BLaER1 (cell line): ENCODE measurements around the gene IL19.

Source experiments
- H3K27ac ChIP-seq: shearing (Covaris generic); formaldehyde crosslinking; 2 replicates; pipeline ENCODE4 v1.8.1; 2022
- H3K27me3 ChIP-seq: shearing (Covaris generic); formaldehyde crosslinking; 2 replicates; pipeline ENCODE4 v1.8.1; 2022
- H3K36me3 ChIP-seq: shearing (Covaris generic); formaldehyde crosslinking; 2 replicates; pipeline ENCODE4 v1.8.1; 2022
- H3K4me1 ChIP-seq: shearing (Covaris generic); formaldehyde crosslinking; 2 replicates; pipeline ENCODE4 v1.8.1; 2022
- H3K4me2 ChIP-seq: shearing (Covaris generic); formaldehyde crosslinking; 2 replicates; pipeline ENCODE4 v1.8.1; 2022
- H3K4me3 ChIP-seq: shearing (Covaris generic); formaldehyde crosslinking; 2 replicates; pipeline ENCODE4 v1.8.1; 2022
- H3K9ac ChIP-seq: shearing (Covaris generic); formaldehyde crosslinking; 2 replicates; pipeline ENCODE4 v1.8.1; 2022
- H3K9me3 ChIP-seq: shearing (Covaris generic); formaldehyde crosslinking; 2 replicates; pipeline ENCODE4 v1.8.1; 2022
- H4K20me1 ChIP-seq: shearing (Covaris generic); formaldehyde crosslinking; 2 replicates; pipeline ENCODE4 v1.8.1; 2022
- Cebpa-rat ChIP-seq: shearing (Covaris generic); IDR thresholded peaks from 2 replicates; pipeline ENCODE4 v1.8.1; 2022

The IL19 gene

GRCh38 chr1:206729050-206729449 is 41.5 kb upstream of the IL19 start:
- Histone ChIP-seq H3K9me3 (no peaks in the 10 kb centered on the region), H3K4me2 (peak overlapping the region; percentile 74), H3K27ac (peak overlapping the region; percentile 73), H3K4me3 (no peak overlapping the region), H4K20me1 (peaks cover 99% of the 10 kb centered on the region), H3K9ac (0 out of 2 replicates have a peak overlapping the region, but pooled peaks have one; percentile 64), H3K27me3 (no peaks in the 10 kb centered on the region), H3K4me1 (peaks cover 88% of the 10 kb centered on the region), H3K36me3 (peaks cover 77% of the 10 kb centered on the region)
- TF ChIP-seq Cebpa-rat, result no peak

DNA sequence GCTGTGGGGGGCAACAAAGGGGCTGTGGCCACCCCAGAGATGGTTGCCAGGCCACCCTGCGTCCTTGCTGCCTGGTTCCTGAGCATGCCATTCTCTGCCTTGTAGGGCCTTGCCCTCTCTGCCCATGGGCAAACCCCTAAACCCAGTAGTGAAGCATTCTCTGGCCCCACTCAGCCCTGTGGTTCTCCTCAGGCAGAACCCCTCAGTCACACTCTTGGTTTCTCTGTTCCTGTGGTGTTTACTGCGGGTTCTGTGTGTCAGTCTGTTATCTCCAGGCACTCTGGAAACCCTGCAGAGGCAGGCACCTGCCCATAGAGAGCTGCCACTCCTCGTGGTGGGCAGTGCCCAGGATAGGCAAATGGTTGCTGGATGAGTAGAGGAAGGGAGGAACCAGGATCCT is 41.1 kb upstream of the IL19 start:
- peak overlapping the region; percentile 73 for H3K27ac ChIP-seq
- H3K27me3 ChIP-seq, result no peaks in the 10 kb centered on the region
- H3K36me3 ChIP-seq, result peaks cover 80% of the 10 kb centered on the region
- no peak overlapping the region for H3K4me2 ChIP-seq
- no peak overlapping the region for H3K4me3 ChIP-seq
- TF ChIP-seq Cebpa-rat, result no peak
- H3K9ac ChIP-seq, result no peak overlapping the region; the same call in 1 of the 2 replicates
- H3K9me3 ChIP-seq, result no peaks in the 10 kb centered on the region
- peaks cover 99% of the 10 kb centered on the region for H4K20me1 ChIP-seq
- peaks cover 88% of the 10 kb centered on the region for H3K4me1 ChIP-seq

DNA sequence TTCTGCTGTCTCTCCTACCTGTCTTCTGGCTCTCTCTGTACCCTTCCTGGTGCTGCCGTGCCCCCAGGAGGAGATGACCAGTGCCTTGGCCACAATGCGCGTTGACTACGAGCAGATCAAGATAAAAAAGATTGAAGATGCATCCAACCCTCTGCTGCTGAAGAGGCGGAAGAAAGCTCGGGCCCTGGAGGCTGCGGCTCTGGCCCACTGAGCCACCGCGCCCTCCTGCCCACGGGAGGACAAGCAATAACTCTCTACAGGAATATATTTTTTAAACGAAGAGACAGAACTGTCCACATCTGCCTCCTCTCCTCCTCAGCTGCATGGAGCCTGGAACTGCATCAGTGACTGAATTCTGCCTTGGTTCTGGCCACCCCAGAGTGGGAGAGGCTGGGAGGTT is 38.1 kb upstream of the IL19 start:
- Histone ChIP-seq H3K27ac (no peak overlapping the region), H3K27me3 (no peaks in the 10 kb centered on the region), H3K4me2 (no peak overlapping the region), H3K4me3 (no peak overlapping the region), H3K36me3 (peaks cover 100% of the 10 kb centered on the region), H3K9ac (no peak overlapping the region), H3K9me3 (no peaks in the 10 kb centered on the region), H3K4me1 (peaks cover 88% of the 10 kb centered on the region), H4K20me1 (peaks cover 99% of the 10 kb centered on the region)
- no peak for TF ChIP-seq Cebpa-rat

- TF ChIP-seq Cebpa-rat, result no peak
- no peaks in the 10 kb centered on the region for H3K27me3 ChIP-seq
- H3K4me3 ChIP-seq, result no peak overlapping the region
- no peaks in the 10 kb centered on the region for H3K9me3 ChIP-seq
- peaks cover 99% of the 10 kb centered on the region for H4K20me1 ChIP-seq
- no peak overlapping the region for H3K9ac ChIP-seq
- peaks cover 100% of the 10 kb centered on the region for H3K36me3 ChIP-seq
- peaks cover 88% of the 10 kb centered on the region for H3K4me1 ChIP-seq
- H3K27ac ChIP-seq, result no peak overlapping the region
- no peak overlapping the region for H3K4me2 ChIP-seq
These were observed 37.6 kb upstream of the IL19 start for GRCh38 chr1:206732992-206733391.

DNA sequence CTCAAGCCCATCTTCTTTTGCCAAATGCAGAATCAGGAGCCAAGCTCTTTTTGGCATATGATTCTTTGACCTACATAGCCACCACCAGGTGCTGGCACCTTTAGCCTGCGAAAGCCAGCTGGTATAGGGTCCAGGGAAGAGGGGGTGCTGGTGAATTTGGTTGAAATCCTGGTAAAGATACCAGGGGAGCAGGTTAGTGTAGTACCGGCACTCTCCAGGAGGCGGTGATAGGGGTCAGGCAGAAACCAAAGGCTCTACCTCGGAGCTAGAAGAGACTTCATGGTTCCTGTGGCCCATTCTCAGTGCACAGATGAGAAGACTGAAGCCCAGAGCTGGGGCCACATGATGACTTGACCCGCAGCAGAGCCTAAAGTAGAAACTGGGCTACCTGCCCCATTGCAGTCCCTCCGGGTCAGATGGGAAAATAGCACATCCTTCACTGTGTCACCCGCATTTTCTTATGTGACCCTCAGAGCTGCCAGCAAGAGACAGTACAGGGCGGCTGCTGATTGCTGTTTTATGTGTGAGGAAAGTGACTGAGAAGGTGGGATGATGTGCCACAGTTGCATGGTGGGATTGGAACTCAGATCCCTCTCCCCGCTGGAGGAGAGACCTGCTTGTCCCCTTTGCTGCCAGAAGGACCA is 36.0 kb upstream of the IL19 start:
- Histone ChIP-seq H3K4me1 (peaks cover 88% of the 10 kb centered on the region), H3K36me3 (peaks cover 98% of the 10 kb centered on the region), H3K27ac (no peak overlapping the region), H4K20me1 (peaks cover 99% of the 10 kb centered on the region), H3K4me3 (no peak overlapping the region), H3K9me3 (no peaks in the 10 kb centered on the region), H3K9ac (no peak overlapping the region), H3K4me2 (peak overlapping the region; percentile 30; the same call in 1 of the 2 replicates), H3K27me3 (no peaks in the 10 kb centered on the region)
- TF ChIP-seq Cebpa-rat, result no peak

GRCh38 chr1:206735553-206736031 is 35.0 kb upstream of the IL19 start:
- H3K27me3 ChIP-seq, result no peaks in the 10 kb centered on the region
- no peak overlapping the region for H3K9ac ChIP-seq
- peak overlapping the region; percentile 30; the same call in 1 of the 2 replicates for H3K4me2 ChIP-seq
- H3K4me1 ChIP-seq, result peaks cover 80% of the 10 kb centered on the region
- H3K4me3 ChIP-seq, result no peak overlapping the region
- no peak for TF ChIP-seq Cebpa-rat
- no peaks in the 10 kb centered on the region for H3K9me3 ChIP-seq
- no peak overlapping the region for H3K27ac ChIP-seq
- peaks cover 91% of the 10 kb centered on the region for H3K36me3 ChIP-seq
- peaks cover 89% of the 10 kb centered on the region for H4K20me1 ChIP-seq

GRCh38 chr1:206736878-206737728 is 33.5 kb upstream of the IL19 start:
- Histone ChIP-seq H4K20me1 (peaks cover 74% of the 10 kb centered on the region), H3K9ac (peak overlapping the region; percentile 7; the same call in 1 of the 2 replicates), H3K4me1 (peaks cover 73% of the 10 kb centered on the region), H3K36me3 (peaks cover 86% of the 10 kb centered on the region), H3K27me3 (no peaks in the 10 kb centered on the region), H3K4me2 (peak overlapping the region; percentile 27; the same call in 1 of the 2 replicates), H3K9me3 (no peaks in the 10 kb centered on the region), H3K4me3 (no peak overlapping the region), H3K27ac (peak overlapping the region; percentile 59)
- TF ChIP-seq Cebpa-rat, result no peak

DNA sequence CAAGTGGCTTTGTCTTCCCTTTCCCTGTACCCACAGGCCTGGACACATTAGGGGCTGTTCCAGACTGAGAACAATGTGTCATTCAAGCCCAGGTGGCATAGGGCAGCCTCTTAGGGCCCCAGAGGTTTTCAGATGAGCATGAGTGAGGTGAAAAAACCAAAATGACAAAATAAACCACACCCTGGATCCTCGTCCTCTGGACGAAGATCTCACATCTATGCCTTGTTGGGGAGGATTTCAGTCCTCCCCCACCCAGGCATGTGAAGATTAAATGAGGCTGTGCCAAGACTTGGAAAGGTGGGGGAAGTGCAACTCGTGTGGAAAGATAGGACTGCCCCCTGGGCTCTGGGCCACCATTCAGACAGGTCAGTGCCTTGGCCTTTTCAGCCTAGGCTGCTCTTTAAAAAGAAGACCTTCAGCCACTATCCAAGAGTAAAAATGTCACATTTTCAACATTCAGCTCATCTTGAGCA is 32.8 kb upstream of the IL19 start:
- H4K20me1 ChIP-seq, result peaks cover 67% of the 10 kb centered on the region
- no peaks in the 10 kb centered on the region for H3K27me3 ChIP-seq
- H3K36me3 ChIP-seq, result peaks cover 80% of the 10 kb centered on the region
- H3K4me3 ChIP-seq, result no peak overlapping the region
- no peak for TF ChIP-seq Cebpa-rat
- H3K9ac ChIP-seq, result peak overlapping the region; percentile 6; the same call in 1 of the 2 replicates
- no peaks in the 10 kb centered on the region for H3K9me3 ChIP-seq
- peak overlapping the region; percentile 27; the same call in 1 of the 2 replicates for H3K4me2 ChIP-seq
- peaks cover 66% of the 10 kb centered on the region for H3K4me1 ChIP-seq
- H3K27ac ChIP-seq, result peak overlapping the region; percentile 59

- no peak for TF ChIP-seq Cebpa-rat
- H4K20me1 ChIP-seq, result peaks cover 59% of the 10 kb centered on the region
- no peaks in the 10 kb centered on the region for H3K27me3 ChIP-seq
- H3K4me2 ChIP-seq, result no peak overlapping the region
- H3K36me3 ChIP-seq, result peaks cover 71% of the 10 kb centered on the region
- no peak overlapping the region for H3K9ac ChIP-seq
- no peak overlapping the region for H3K4me3 ChIP-seq
- peaks cover 60% of the 10 kb centered on the region for H3K4me1 ChIP-seq
- H3K27ac ChIP-seq, result no peak overlapping the region
- H3K9me3 ChIP-seq, result no peaks in the 10 kb centered on the region
These were observed 31.9 kb upstream of the IL19 start for GRCh38 chr1:206738370-206739366.
